ACC112 (cell line): Measurements from ENCODE around the gene TEKT5.
A peak's percentile ranks its signal among the peaks of the same experiment; 100 is the strongest.

Experiments used
- H2AFZ ChIP-seq: fragments of 200-600 bp; sonication (generic); one replicate; pipeline ENCODE4 v1.6.0; 2017; ENCODE audit warnings: antibody characterized with exemption, low read length; ENCODE audit not compliant: unreplicated experiment
- H3K27ac ChIP-seq: fragments of 200-600 bp; sonication (generic); 2 replicates; pipeline ENCODE4 v1.5.1; 2014; ENCODE audit warnings: low read depth, mild to moderate bottlenecking, antibody characterized with exemption, low read length, moderate library complexity
- H3K27me3 ChIP-seq: fragments of 200-600 bp; sonication (generic); 2 replicates; pipeline ENCODE4 v1.6.1; 2014; ENCODE audit warnings: mild to moderate bottlenecking, antibody characterized with exemption, low read length, moderate library complexity, mixed read lengths; ENCODE audit not compliant: insufficient read depth
- H3K36me3 ChIP-seq: fragments of 200-600 bp; sonication (generic); 2 replicates; pipeline ENCODE4 v1.6.1; 2016; ENCODE audit warnings: mild to moderate bottlenecking, antibody characterized with exemption, low read length, moderate library complexity, mixed read lengths; ENCODE audit not compliant: insufficient read depth
- H3K4me1 ChIP-seq: fragments of 200-600 bp; sonication (generic); one replicate; pipeline ENCODE4 v1.6.1; 2016; ENCODE audit warnings: low read length, mixed read lengths; ENCODE audit not compliant: insufficient read depth, unreplicated experiment, control insufficient read depth
- H3K4me3 ChIP-seq: fragments of 200-600 bp; sonication (generic); 2 replicates; pipeline ENCODE4 v1.5.1; 2014; ENCODE audit warnings: mild to moderate bottlenecking, low read depth, low read length
- H3K79me2 ChIP-seq: fragments of 200-600 bp; sonication (generic); one replicate; pipeline ENCODE4 v1.6.0; 2016; ENCODE audit warnings: low read length; ENCODE audit not compliant: control insufficient read depth, unreplicated experiment, insufficient read depth

TEKT5 gene

DNA sequence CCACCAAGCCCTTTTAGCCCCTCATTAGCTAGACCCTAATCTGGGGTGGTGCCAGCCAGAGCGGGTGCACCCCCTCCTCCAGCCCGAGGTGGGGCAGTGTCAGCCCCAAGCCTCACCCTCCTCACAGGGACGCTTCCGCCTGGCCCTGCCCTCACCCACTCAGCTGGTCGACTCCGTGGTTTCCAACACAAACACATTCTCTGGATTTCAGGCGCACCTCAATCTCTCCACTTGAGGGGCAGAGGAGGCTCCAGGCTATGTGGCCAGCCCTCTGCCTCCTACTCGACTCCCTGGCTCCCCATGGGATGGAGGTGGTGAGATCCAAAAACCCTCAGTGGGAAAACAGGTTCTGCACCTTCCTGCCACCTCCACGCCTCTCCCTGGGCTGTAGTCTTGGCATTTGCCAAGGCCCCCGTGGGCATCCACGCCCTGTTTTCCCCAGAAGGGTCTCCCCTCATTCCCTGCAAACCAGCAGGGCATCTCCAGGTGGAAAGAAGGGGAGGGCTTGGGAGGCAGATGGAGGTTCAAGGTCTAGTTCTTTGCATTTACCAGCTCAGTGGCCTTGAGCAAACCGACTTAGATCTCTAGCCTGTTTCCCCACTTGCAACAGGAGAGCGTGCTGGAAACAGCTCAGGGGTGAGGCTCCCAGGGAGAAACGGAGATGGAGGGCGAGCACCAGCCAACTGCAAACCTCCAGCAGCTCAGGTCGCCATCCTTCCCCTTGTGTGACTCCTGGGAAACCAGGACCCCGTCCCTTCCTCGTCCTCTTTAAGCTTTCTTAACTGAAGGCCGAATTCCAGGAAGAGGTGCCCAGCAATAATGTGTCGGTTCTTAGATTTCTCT lies 116.0 kb downstream of the TEKT5 start:
- Histone ChIP-seq H3K4me3 (peak overlapping the region; percentile 94), H3K79me2 (peaks cover 30% of the 10 kb centered on the region), H3K27ac (no peak overlapping the region), H3K36me3 (no peaks in the 10 kb centered on the region), H3K27me3 (no peaks in the 10 kb centered on the region), H2AFZ (no peak overlapping the region), H3K4me1 (peaks cover 37% of the 10 kb centered on the region)
